ENCODE data around the gene UGCG. TPM values are rescaled to one million over a fixed set of nuclear protein-coding genes. Genes with fewer than 3 reads are reported as not detected.

UGCG gene
- total and polyA plus RNA-seq, 9 of the 15 experiments (the other 6 are each of a cell fraction or from before 2014, with no cell fraction given): 20.0 to 40.3 (median 29.2) TPM

DNA sequence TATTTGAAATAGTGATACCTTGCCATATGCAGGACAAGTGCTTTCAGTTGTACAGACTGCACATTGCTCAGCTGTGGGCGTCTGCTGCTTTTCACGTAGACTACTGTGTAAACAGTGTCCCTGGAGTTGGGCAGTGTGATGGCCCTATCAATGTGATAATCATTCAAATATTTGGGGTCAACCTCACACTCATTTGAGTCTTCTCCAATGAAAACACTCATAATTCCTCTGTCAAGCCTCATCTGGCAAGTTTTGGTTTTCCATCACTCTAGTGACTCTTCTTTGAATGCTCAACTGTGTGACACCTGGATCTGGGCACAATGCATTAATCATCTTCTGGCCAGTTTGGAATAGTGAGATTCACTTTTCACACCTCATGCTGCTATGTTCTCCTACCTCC lies 64.4 kb downstream of the UGCG start:
- no peak overlapping the region for H3K4me2 ChIP-seq (ENCODE audit: insufficient read depth, low read length)
- 2% methylated on average over 2 of the region's 2 CpGs for WGBS (ENCODE audit: insufficient coverage, low coverage, missing lambda C conversion rate)
- no peak for FAIRE-seq
- H2AFZ ChIP-seq (ENCODE audit: low read depth, low read length): no peak overlapping the region
- 0 out of 4 replicates have a peak, but pooled peaks of 1 of the 2 experiments have one; percentile 17 for TF ChIP-seq FOXA3 (CRISPR knock-in tag; conservative IDR thresholded peaks at IDR 0.05 in 1 of 2, IDR thresholded peaks at IDR 0.05 in 1 of 2)
- no peak for TF ChIP-seq FOXK1 (CRISPR knock-in tag; IDR thresholded peaks at IDR 0.05; ENCODE audit: borderline replicate concordance)
- H3K9me3 ChIP-seq (replicated peaks; ENCODE audit: control insufficient read depth, insufficient read depth, low read depth, low read length): no peaks in the 10 kb centered on the region
- DNase-seq (ENCODE audit: extremely low read depth in 1 of 4, low spot score in 3 of 4): no peak
- intact Hi-C loops (cut with micrococcal nuclease): loop anchor here (5.0 to 10.0 kb wide), 2 partner anchors 64 to 404 kb away; partner anchors contain the start of gene UGCG
- no peak overlapping the region for H3K9ac ChIP-seq (ENCODE audit: insufficient read depth in 1 of 2, low read depth in 2 of 2, low read length in 2 of 2)
- no peak for ATAC-seq
- H3K79me2 ChIP-seq (ENCODE audit: control insufficient read depth, insufficient read depth, low read length): no peaks in the 10 kb centered on the region
- H3K4me1 ChIP-seq (replicated peaks in 1 of 2; ENCODE audit: control insufficient read depth in 2 of 2, insufficient read depth in 2 of 2, low read length in 2 of 2): peaks cover 4 to 33% of the 10 kb centered on the region in 2 experiments; a peak in 3 of 5 replicates
- no peaks in the 10 kb centered on the region for H3K9me1 ChIP-seq (ENCODE audit: control insufficient read depth, insufficient read depth, low read length)
- POLR2A ChIA-PET: no interaction called here
- H3K4me3 ChIP-seq: no peak overlapping the region
- no TSS peak for BruUV-seq (replicated peaks)
- CTCF ChIA-PET (ENCODE audit: low intra/inter-chr PET ratio): no interaction called here
- H3K36me3 ChIP-seq (ENCODE audit: control insufficient read depth, insufficient read depth, low read length): no peaks in the 10 kb centered on the region
- H3K27me3 ChIP-seq (ENCODE audit: control insufficient read depth in 2 of 2, insufficient read depth in 2 of 2, low read length in 2 of 2): no peaks in the 10 kb centered on the region
- no peaks in the 10 kb centered on the region for H4K20me1 ChIP-seq (replicated peaks; ENCODE audit: control insufficient read depth, insufficient read depth, low read length)
- in situ Hi-C loops (cut with MboI): no loop called here
- H3K27ac ChIP-seq (ENCODE audit: extremely low read depth, low read depth, low read length): no peak overlapping the region

DNA sequence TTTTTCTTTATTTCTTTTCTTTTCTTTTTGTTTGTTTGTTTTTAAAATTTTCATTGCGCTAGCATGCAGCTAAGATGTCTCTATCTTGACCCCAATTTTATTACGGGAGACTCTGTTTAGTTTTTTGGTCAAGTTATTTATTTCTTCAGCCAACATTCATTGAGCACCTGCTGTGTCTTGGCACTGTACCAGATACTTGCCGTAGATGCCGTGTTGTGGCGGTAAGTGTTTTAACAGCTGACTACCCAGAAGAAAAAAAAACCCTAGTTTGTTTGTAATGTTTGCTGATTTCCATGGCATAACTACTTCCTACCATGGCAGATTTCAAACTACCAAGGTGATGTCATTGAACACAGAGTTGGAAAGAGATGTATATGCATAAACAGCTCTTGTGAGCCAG lies 65.0 kb downstream of the UGCG start:
- BruUV-seq (replicated peaks): no TSS peak
- peak in 1 of 4 experiments; percentile 42 for DNase-seq (ENCODE audit: extremely low read depth in 1 of 4, low spot score in 3 of 4)
- H3K27me3 ChIP-seq (ENCODE audit: control insufficient read depth in 2 of 2, insufficient read depth in 2 of 2, low read length in 2 of 2): no peaks in the 10 kb centered on the region
- H3K9ac ChIP-seq (ENCODE audit: insufficient read depth in 1 of 2, low read depth in 2 of 2, low read length in 2 of 2): no peak overlapping the region
- H4K20me1 ChIP-seq (replicated peaks; ENCODE audit: control insufficient read depth, insufficient read depth, low read length): no peaks in the 10 kb centered on the region
- H3K27ac ChIP-seq (ENCODE audit: extremely low read depth, low read depth, low read length): no peak overlapping the region
- no peaks in the 10 kb centered on the region for H3K9me1 ChIP-seq (ENCODE audit: control insufficient read depth, insufficient read depth, low read length)
- peak; percentile 29 for FAIRE-seq
- POLR2A ChIA-PET: interaction anchor here (1.1 kb wide), 1 partner anchor 14 kb away, joined by 4 read pairs; no protein-coding TSS in a partner anchor
- no peaks in the 10 kb centered on the region for H3K9me3 ChIP-seq (replicated peaks; ENCODE audit: control insufficient read depth, insufficient read depth, low read depth, low read length)
- no peak overlapping the region for H3K4me3 ChIP-seq
- CTCF ChIA-PET (ENCODE audit: low intra/inter-chr PET ratio): no interaction called here
- ATAC-seq: no peak
- no peak for TF ChIP-seq TCFL5 (CRISPR knock-in tag; conservative IDR thresholded peaks at IDR 0.05)
- TF ChIP-seq, protein P1, sequence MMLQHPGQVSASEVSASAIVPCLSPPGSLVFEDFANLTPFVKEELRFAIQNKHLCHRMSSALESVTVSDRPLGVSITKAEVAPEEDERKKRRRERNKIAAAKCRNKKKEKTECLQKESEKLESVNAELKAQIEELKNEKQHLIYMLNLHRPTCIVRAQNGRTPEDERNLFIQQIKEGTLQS (IDR thresholded peaks at IDR 0.05): 0 out of 2 replicates have a peak, but pooled peaks have one; percentile 17
- TF ChIP-seq, protein P1 (CRISPR knock-in tag; conservative IDR thresholded peaks at IDR 0.05): no peak
- TF ChIP-seq JUND (IDR thresholded peaks at IDR 0.05; ENCODE audit: borderline replicate concordance, low read depth, low read length): no peak
- no peak for TF ChIP-seq JUND (tag; IDR thresholded peaks at IDR 0.05; ENCODE audit: borderline replicate concordance, low read depth, low read length)
- TF ChIP-seq PTTG1 (tag; IDR thresholded peaks at IDR 0.05; ENCODE audit: low read depth): no peak
- TF ChIP-seq NFIC (IDR thresholded peaks at IDR 0.05): peak; percentile 83
- intact Hi-C loops (cut with micrococcal nuclease) (loop anchor here (5.0 to 10.0 kb wide), 2 partner anchors 64 to 403 kb away; partner anchors contain the start of gene UGCG), in situ Hi-C loops (cut with MboI) (no loop called here)
- no peaks in the 10 kb centered on the region for H3K79me2 ChIP-seq (ENCODE audit: control insufficient read depth, insufficient read depth, low read length)
- peaks cover 9 to 37% of the 10 kb centered on the region in 2 experiments; a peak in 3 of 5 replicates for H3K4me1 ChIP-seq (replicated peaks in 1 of 2; ENCODE audit: control insufficient read depth in 2 of 2, insufficient read depth in 2 of 2, low read length in 2 of 2)
- H3K4me2 ChIP-seq (ENCODE audit: insufficient read depth, low read length): no peak overlapping the region
- H3K36me3 ChIP-seq (ENCODE audit: control insufficient read depth, insufficient read depth, low read length): no peaks in the 10 kb centered on the region
- H2AFZ ChIP-seq (ENCODE audit: low read depth, low read length): no peak overlapping the region
- 7% methylated on average over 5 of the region's 5 CpGs for WGBS (ENCODE audit: insufficient coverage, low coverage, missing lambda C conversion rate)
